SK-N-SH (cell line): Measurements from ENCODE around the gene TIMP2. TPM values are rescaled to one million over a fixed set of nuclear protein-coding genes. Genes with fewer than 3 reads are reported as not detected.

Experiments used
- CTCF ChIA-PET: fragments of 300-600, 350-600 bp; formaldehyde crosslinking; extraction: SDS; loops from one replicate; lab custom pipeline; 2021; lab: Yijun Ruan, JAX
- POLR2A ChIA-PET: fragments of 350-600 bp; sonication (Branson Sonifier 250); formaldehyde crosslinking; extraction: SDS; loops from one replicate; lab custom pipeline; 2020; ENCODE audit warnings: antibody characterized with exemption, inconsistent platforms; lab: Yijun Ruan, JAX
- DNase-seq: peaks from one replicate; pipeline ENCODE4 v3.0.0; 2012
- H2AFZ ChIP-seq: fragments of 200-600 bp; sonication (generic); 2 replicates; pipeline ENCODE4 v1.8.1; 2016; ENCODE audit warnings: antibody characterized with exemption, mild to moderate bottlenecking, low read depth
- H3F3A ChIP-seq: fragments of 200-600 bp; sonication (generic); replicated peaks from 2 replicates; pipeline ENCODE3; 2016; ENCODE audit warnings: antibody characterized with exemption, mild to moderate bottlenecking; ENCODE audit not compliant: insufficient read depth
- H3K27ac ChIP-seq, 2 experiments: fragments of 200-500 bp in 1 of 2; fragments of 200-600 bp in 1 of 2; sonication (Bioruptor generic) in 1 of 2; sonication (generic), shearing (Covaris generic) in 1 of 2; 2 replicates each; pipeline versions ENCODE4 v1.5.1 to v1.6.1; 2014 to 2016; ENCODE audit warnings: low read depth in 2 of 2, inconsistent platforms in 1 of 2, low read length in 1 of 2, mild to moderate bottlenecking in 1 of 2, mixed read lengths in 1 of 2
- H3K27me3 ChIP-seq: fragments of 200-600 bp; sonication (generic), shearing (Covaris generic); 2 replicates; pipeline ENCODE4 v1.6.1; 2016; ENCODE audit warnings: mixed run types; ENCODE audit not compliant: insufficient read depth
- H3K36me3 ChIP-seq, 2 experiments: fragments of 200-500 bp in 1 of 2; fragments of 200-600 bp in 1 of 2; sonication (Bioruptor generic) in 1 of 2; sonication (generic) in 1 of 2; replicated peaks in 1 of 2; 2 replicates each; pipeline versions ENCODE3 to v1.5.1; 2014 to 2016; ENCODE audit warnings: low read length in 1 of 2, mild to moderate bottlenecking in 1 of 2; ENCODE audit not compliant: insufficient read depth in 2 of 2, control insufficient read depth in 1 of 2
- H3K4me1 ChIP-seq, 2 experiments: fragments of 200-500 bp in 1 of 2; fragments of 200-600 bp in 1 of 2; sonication (Bioruptor generic) in 1 of 2; sonication (generic), shearing (Covaris generic) in 1 of 2; 2 replicates each; pipeline versions ENCODE4 v1.5.1 to v1.6.1; 2014 to 2016; ENCODE audit warnings: low read depth in 1 of 2, low read length in 1 of 2, mixed run types in 1 of 2; ENCODE audit not compliant: insufficient read depth in 2 of 2, control insufficient read depth in 1 of 2
- H3K4me2 ChIP-seq: fragments of 200-600 bp; sonication (generic), shearing (Covaris generic); 2 replicates; pipeline ENCODE4 v1.6.1; 2017; ENCODE audit warnings: mixed run types
- H3K4me3 ChIP-seq, 2 experiments: fragments of 200-500 bp in 1 of 2; fragments of 200-600 bp in 1 of 2; sonication (Bioruptor generic) in 1 of 2; sonication (generic), shearing (Covaris generic) in 1 of 2; 2 replicates each; pipeline versions ENCODE4 v1.5.1 to v1.8.1; 2014 to 2016; ENCODE audit warnings: low read depth in 2 of 2, inconsistent platforms in 1 of 2, low read length in 1 of 2, mild to moderate bottlenecking in 1 of 2, mixed read lengths in 1 of 2, moderate library complexity in 1 of 2
- H3K79me2 ChIP-seq: fragments of 200-600 bp; sonication (generic); 2 replicates; pipeline ENCODE4 v1.8.1; 2017; ENCODE audit warnings: mild to moderate bottlenecking; ENCODE audit not compliant: insufficient read depth
- H3K9ac ChIP-seq: fragments of 200-600 bp; sonication (generic); 2 replicates; pipeline ENCODE4 v1.6.1; 2017; ENCODE audit warnings: mixed run types
- H3K9me2 ChIP-seq: fragments of 200-600 bp; sonication (generic); 2 replicates; pipeline ENCODE4 v1.6.1; 2017; ENCODE audit warnings: mixed run types
- H3K9me3 ChIP-seq: fragments of 200-600 bp; sonication (generic); 2 replicates; pipeline ENCODE4 v1.6.1; 2017; ENCODE audit warnings: mixed run types, mild to moderate bottlenecking, moderate library complexity
- H4K20me1 ChIP-seq: fragments of 200-600 bp; sonication (generic); 2 replicates; pipeline ENCODE4 v1.6.1; 2017; ENCODE audit warnings: mild to moderate bottlenecking, mixed run types; ENCODE audit not compliant: insufficient read depth
- CHD2 ChIP-seq: fragments of 150-350 bp; IDR thresholded peaks from 2 replicates; pipeline ENCODE4 v1.6.1; 2018; ENCODE audit warnings: low read length; ENCODE audit not compliant: partially characterized antibody
- ELF1 ChIP-seq: IDR thresholded peaks from 2 replicates; pipeline ENCODE4 v1.4.0; 2012
- EP300 ChIP-seq, 2 experiments: IDR thresholded peaks; 2 replicates each; pipeline versions ENCODE4 v1.4.0 to v1.6.1; 2012; ENCODE audit warnings: borderline replicate concordance in 1 of 2, low read depth in 1 of 2, low read length in 1 of 2
- FOSL2 ChIP-seq: IDR thresholded peaks from 2 replicates; pipeline ENCODE4 v1.4.0; 2012; ENCODE audit warnings: low read depth, mild to moderate bottlenecking, moderate library complexity, borderline replicate concordance
- FOXM1 ChIP-seq: IDR thresholded peaks from 2 replicates; pipeline ENCODE4 v1.4.0; 2012; ENCODE audit warnings: low read depth, mild to moderate bottlenecking
- GATA2 ChIP-seq: sonication (generic); formaldehyde crosslinking; IDR thresholded peaks from 2 replicates; pipeline ENCODE4 v1.5.0; 2020; ENCODE audit warnings: mild to moderate bottlenecking, missing genetic modification reagents
- JUND ChIP-seq: IDR thresholded peaks from 2 replicates; pipeline ENCODE4 v1.4.0; 2012
- MEF2A ChIP-seq: IDR thresholded peaks from 2 replicates; pipeline ENCODE4 v1.4.0; 2012; ENCODE audit warnings: low read depth, borderline replicate concordance
- NFIC ChIP-seq: IDR thresholded peaks from 2 replicates; pipeline ENCODE4 v1.4.0; 2012; ENCODE audit warnings: borderline replicate concordance
- POLR2AphosphoS5 ChIP-seq: IDR thresholded peaks from 2 replicates; pipeline ENCODE4 v1.6.1; 2012; ENCODE audit warnings: low read depth, low read length
- RAD21 ChIP-seq: IDR thresholded peaks from 2 replicates; pipeline ENCODE4 v1.6.1; 2012; ENCODE audit warnings: mild to moderate bottlenecking, low read length
- RCOR1 ChIP-seq: fragments of 150-350 bp; IDR thresholded peaks from 2 replicates; pipeline ENCODE4 v1.6.1; 2017; ENCODE audit warnings: antibody characterized with exemption, low read length
- RFX5 ChIP-seq: IDR thresholded peaks from 2 replicates; pipeline ENCODE4 v1.6.1; 2012; ENCODE audit warnings: mild to moderate bottlenecking, improper control_type of control experiment, low read length
- RXRA ChIP-seq: IDR thresholded peaks from 2 replicates; pipeline ENCODE4 v1.4.0; 2012; ENCODE audit warnings: low read depth, mild to moderate bottlenecking, borderline replicate concordance
- SMC3 ChIP-seq: IDR thresholded peaks from 2 replicates; pipeline ENCODE4 v1.6.1; 2012; ENCODE audit warnings: low read depth, low read length, improper control_type of control experiment
- TAF1 ChIP-seq: IDR thresholded peaks from 2 replicates; pipeline ENCODE4 v1.6.1; 2012; ENCODE audit warnings: low read depth, mild to moderate bottlenecking, low read length, moderate library complexity, borderline replicate concordance
- TCF12 ChIP-seq: IDR thresholded peaks from 2 replicates; pipeline ENCODE4 v1.4.0; 2012
- TEAD4 ChIP-seq: IDR thresholded peaks from 2 replicates; pipeline ENCODE4 v1.4.0; 2012; ENCODE audit warnings: mild to moderate bottlenecking, borderline replicate concordance; ENCODE audit not compliant: insufficient read depth
- YY1 ChIP-seq: IDR thresholded peaks from 2 replicates; pipeline ENCODE4 v1.4.0; 2012; ENCODE audit warnings: low read depth, mild to moderate bottlenecking
- WGBS: methylation state at CpG from one replicate; pipeline ENCODE4 v1.1.6; 2017; ENCODE audit warnings: low lambda C conversion rate; 5-methylcytosine and 5-hydroxymethylcytosine counted together
- polyA plus RNA-seq, 3 experiments: library from polyadenylated mRNA; depleted of rRNA; stranded (reverse); fragments of >200 nt; gene quantifications; 2 replicates each; pipeline ENCODE4 v1.2.3, GENCODE V29; 2012
- TF ChIP-seq, protein P1 (sequence below): fragments of 150-350 bp; IDR thresholded peaks from 2 replicates; pipeline ENCODE4 v1.6.1; 2017; ENCODE audit warnings: antibody characterized with exemption, low read length, low read depth, borderline replicate concordance
- TF ChIP-seq, protein P2 (sequence below): IDR thresholded peaks from 2 replicates; pipeline ENCODE4 v1.4.0; 2012; ENCODE audit warnings: low read depth, borderline replicate concordance
- TF ChIP-seq, protein P3 (sequence below): IDR thresholded peaks from 2 replicates; pipeline ENCODE4 v1.4.0; 2012; ENCODE audit warnings: low read depth
- TF ChIP-seq, protein P4 (sequence below): IDR thresholded peaks from 2 replicates; pipeline ENCODE4 v1.4.0; 2012; ENCODE audit warnings: low read depth, borderline replicate concordance
- TF ChIP-seq, protein P5 (sequence below): fragments of 150-350 bp; IDR thresholded peaks from 2 replicates; pipeline ENCODE4 v1.6.1; 2016; ENCODE audit warnings: mild to moderate bottlenecking, low read depth, low read length

Gene TIMP2
- polyA plus RNA-seq, 1 of the 3 experiments (the other 2 are of a cell fraction): 441 TPM

DNA sequence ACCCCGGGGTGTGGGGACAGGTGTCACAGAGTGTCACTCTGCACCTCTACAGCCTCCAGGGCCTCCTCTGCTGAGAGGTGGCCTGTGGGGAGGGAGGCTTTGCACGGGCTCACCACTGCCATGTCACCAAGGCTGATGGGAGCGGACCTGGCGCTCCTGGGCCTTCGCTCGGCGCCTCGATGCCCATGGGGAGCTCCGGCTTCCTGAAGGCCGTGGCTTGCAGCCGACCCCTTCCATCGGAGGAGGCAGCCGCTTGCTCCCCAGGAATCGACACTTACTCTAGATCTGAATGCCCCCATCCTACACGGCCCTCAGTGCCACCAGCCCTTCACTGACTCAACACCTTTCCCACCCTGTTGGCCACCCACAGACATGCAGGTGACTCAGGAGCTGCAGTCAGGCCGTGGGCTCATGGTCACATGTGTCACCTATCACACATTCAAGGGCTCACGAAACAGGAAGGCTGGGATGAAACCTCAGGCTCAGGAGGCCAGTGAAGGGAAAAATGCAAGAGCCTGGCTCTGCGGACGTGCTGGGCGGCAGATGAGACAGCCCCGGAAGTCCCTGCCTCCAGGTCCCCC lies 42.7 kb upstream of the TIMP2 start:
- H3K27ac ChIP-seq: no peak overlapping the region
- CTCF ChIA-PET: interaction anchor here (0.9 to 26.0 kb wide), 6 partner anchors 18 to 124 kb away, joined by 3 to 458 read pairs (median 3); no protein-coding TSS in a partner anchor
- DNase-seq: no peak

DNA sequence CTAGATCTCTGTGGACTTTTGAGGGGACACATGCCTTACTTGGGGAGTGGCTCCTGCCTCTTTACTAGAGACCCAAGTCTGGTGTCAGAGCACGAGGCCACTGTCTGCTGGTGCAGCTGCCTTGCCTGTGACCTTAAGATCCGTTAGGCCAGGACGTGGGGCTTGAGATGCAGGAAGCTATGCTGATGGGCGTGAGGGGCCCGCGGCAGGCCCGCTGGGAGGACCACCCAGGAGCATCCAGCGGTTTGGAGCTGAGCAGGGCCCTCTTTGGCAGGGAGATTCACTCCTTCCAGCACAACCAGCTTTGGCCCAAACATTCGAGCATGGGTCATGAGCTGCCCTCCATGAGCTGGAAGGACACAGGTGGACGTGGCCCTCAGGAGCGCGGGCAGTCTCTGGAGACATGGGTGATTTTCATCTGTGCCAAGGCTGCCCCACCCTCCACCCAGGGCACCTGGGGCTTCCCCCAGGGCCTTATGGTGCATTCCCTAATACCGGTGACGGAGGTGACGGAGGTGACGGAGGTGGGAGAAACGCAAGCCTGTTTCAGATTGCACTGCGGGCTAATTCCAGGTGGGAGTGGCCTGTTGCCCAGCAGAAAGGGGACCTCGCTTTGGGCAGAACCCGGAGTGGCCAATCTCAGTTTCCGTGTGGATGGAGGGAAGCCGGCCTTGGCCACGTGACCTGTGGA lies 41.9 kb upstream of the TIMP2 start:
- no peaks in the 10 kb centered on the region for H3K79me2 ChIP-seq
- POLR2A ChIA-PET: interaction anchor here (1.2 to 1.3 kb wide), 2 partner anchors 13 to 75 kb away, joined by 3 to 4 read pairs; no protein-coding TSS in a partner anchor
- WGBS: 96% methylated on average over 18 of the region's 23 CpGs
- no peak overlapping the region for H3K4me3 ChIP-seq
- no peaks in the 10 kb centered on the region for H3K9me2 ChIP-seq
- H2AFZ ChIP-seq: no peak overlapping the region
- H4K20me1 ChIP-seq: no peaks in the 10 kb centered on the region
- H3K27ac ChIP-seq: no peak overlapping the region
- peaks cover 0 to 17% of the 10 kb centered on the region in 2 experiments; a peak in 1 of 4 replicates for H3K4me1 ChIP-seq
- H3K9me3 ChIP-seq: no peaks in the 10 kb centered on the region
- no peak for DNase-seq
- H3F3A ChIP-seq: no peaks in the 10 kb centered on the region
- no peak overlapping the region for H3K9ac ChIP-seq
- no peaks in the 10 kb centered on the region for H3K27me3 ChIP-seq
- CTCF ChIA-PET: interaction anchor here (0.9 to 26.0 kb wide), 7 partner anchors 9 to 124 kb away, joined by 3 to 458 read pairs (median 3); partner anchors contain the start of gene LGALS3BP
- TF ChIP-seq, protein P1, sequence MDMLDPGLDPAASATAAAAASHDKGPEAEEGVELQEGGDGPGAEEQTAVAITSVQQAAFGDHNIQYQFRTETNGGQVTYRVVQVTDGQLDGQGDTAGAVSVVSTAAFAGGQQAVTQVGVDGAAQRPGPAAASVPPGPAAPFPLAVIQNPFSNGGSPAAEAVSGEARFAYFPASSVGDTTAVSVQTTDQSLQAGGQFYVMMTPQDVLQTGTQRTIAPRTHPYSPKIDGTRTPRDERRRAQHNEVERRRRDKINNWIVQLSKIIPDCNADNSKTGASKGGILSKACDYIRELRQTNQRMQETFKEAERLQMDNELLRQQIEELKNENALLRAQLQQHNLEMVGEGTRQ: no peak
- TF ChIP-seq, protein P2, sequence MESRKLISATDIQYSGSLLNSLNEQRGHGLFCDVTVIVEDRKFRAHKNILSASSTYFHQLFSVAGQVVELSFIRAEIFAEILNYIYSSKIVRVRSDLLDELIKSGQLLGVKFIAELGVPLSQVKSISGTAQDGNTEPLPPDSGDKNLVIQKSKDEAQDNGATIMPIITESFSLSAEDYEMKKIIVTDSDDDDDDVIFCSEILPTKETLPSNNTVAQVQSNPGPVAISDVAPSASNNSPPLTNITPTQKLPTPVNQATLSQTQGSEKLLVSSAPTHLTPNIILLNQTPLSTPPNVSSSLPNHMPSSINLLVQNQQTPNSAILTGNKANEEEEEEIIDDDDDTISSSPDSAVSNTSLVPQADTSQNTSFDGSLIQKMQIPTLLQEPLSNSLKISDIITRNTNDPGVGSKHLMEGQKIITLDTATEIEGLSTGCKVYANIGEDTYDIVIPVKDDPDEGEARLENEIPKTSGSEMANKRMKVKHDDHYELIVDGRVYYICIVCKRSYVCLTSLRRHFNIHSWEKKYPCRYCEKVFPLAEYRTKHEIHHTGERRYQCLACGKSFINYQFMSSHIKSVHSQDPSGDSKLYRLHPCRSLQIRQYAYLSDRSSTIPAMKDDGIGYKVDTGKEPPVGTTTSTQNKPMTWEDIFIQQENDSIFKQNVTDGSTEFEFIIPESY: no peak
- TF ChIP-seq FOXM1 (no peak), RXRA (no peak), RFX5 (no peak), RAD21 (no peak), YY1 (no peak), SMC3 (no peak)
- TF ChIP-seq, protein P3, sequence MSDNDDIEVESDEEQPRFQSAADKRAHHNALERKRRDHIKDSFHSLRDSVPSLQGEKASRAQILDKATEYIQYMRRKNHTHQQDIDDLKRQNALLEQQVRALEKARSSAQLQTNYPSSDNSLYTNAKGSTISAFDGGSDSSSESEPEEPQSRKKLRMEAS: no peak
- TF ChIP-seq, protein P4, sequence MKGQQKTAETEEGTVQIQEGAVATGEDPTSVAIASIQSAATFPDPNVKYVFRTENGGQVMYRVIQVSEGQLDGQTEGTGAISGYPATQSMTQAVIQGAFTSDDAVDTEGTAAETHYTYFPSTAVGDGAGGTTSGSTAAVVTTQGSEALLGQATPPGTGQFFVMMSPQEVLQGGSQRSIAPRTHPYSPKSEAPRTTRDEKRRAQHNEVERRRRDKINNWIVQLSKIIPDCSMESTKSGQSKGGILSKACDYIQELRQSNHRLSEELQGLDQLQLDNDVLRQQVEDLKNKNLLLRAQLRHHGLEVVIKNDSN: no peak
- H3K36me3 ChIP-seq: peaks cover 17 to 33% of the 10 kb centered on the region in 2 experiments
- no peak overlapping the region for H3K4me2 ChIP-seq

More for the DNA sequence above, 42.7 kb upstream of the TIMP2 start:
- POLR2A ChIA-PET: no interaction called here
- no peaks in the 10 kb centered on the region for H4K20me1 ChIP-seq
- H3K4me2 ChIP-seq: no peak overlapping the region
- no peak overlapping the region for H3K9ac ChIP-seq
- no peaks in the 10 kb centered on the region for H3K9me3 ChIP-seq
- no peaks in the 10 kb centered on the region for H3K27me3 ChIP-seq
- H3K36me3 ChIP-seq: peaks cover 17 to 37% of the 10 kb centered on the region in 2 experiments
- H2AFZ ChIP-seq: no peak overlapping the region
- H3K4me3 ChIP-seq: no peak overlapping the region
- 95% methylated on average over 19 of the region's 21 CpGs for WGBS
- no peaks in the 10 kb centered on the region for H3K79me2 ChIP-seq
- no peaks in the 10 kb centered on the region for H3F3A ChIP-seq
- H3K4me1 ChIP-seq: peaks cover 0 to 14% of the 10 kb centered on the region in 2 experiments; a peak in 1 of 4 replicates
- H3K9me2 ChIP-seq: no peaks in the 10 kb centered on the region
- no peak for TF ChIP-seq RCOR1
- TF ChIP-seq RAD21: no peak
- TF ChIP-seq SMC3: no peak
- TF ChIP-seq TAF1: no peak
- no peak for TF ChIP-seq TEAD4
- TF ChIP-seq FOSL2: no peak
- TF ChIP-seq GATA2 (CRISPR knock-in tag): no peak
- TF ChIP-seq, protein P1: no peak
- no peak for TF ChIP-seq EP300 (IDR thresholded peaks at IDR 0.05; ENCODE audit: borderline replicate concordance in 1 of 2, low read depth in 1 of 2, low read length in 1 of 2)
- TF ChIP-seq JUND: no peak
- no peak for TF ChIP-seq TCF12
- TF ChIP-seq MEF2A: no peak
- TF ChIP-seq, protein P5, sequence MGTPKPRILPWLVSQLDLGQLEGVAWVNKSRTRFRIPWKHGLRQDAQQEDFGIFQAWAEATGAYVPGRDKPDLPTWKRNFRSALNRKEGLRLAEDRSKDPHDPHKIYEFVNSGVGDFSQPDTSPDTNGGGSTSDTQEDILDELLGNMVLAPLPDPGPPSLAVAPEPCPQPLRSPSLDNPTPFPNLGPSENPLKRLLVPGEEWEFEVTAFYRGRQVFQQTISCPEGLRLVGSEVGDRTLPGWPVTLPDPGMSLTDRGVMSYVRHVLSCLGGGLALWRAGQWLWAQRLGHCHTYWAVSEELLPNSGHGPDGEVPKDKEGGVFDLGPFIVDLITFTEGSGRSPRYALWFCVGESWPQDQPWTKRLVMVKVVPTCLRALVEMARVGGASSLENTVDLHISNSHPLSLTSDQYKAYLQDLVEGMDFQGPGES: no peak
- TF ChIP-seq ELF1: no peak
- no peak for TF ChIP-seq YY1
- no peak for TF ChIP-seq NFIC
- TF ChIP-seq POLR2AphosphoS5: no peak
- TF ChIP-seq CHD2: no peak
